Hippocampal formation (tissue), 2 donors: ENCODE data around the gene PPFIA4.
"Not testable (repeated sequence)": the region's sequence is repeated elsewhere in the genome, so short reads cannot be mapped to it uniquely, and the experiment has no call there.

Experiments used
- DNase-seq, 2 donors: peaks; one replicate each; lab custom pipeline; 2025; lab: John Stamatoyannopoulos, UW

The PPFIA4 gene

DNA sequence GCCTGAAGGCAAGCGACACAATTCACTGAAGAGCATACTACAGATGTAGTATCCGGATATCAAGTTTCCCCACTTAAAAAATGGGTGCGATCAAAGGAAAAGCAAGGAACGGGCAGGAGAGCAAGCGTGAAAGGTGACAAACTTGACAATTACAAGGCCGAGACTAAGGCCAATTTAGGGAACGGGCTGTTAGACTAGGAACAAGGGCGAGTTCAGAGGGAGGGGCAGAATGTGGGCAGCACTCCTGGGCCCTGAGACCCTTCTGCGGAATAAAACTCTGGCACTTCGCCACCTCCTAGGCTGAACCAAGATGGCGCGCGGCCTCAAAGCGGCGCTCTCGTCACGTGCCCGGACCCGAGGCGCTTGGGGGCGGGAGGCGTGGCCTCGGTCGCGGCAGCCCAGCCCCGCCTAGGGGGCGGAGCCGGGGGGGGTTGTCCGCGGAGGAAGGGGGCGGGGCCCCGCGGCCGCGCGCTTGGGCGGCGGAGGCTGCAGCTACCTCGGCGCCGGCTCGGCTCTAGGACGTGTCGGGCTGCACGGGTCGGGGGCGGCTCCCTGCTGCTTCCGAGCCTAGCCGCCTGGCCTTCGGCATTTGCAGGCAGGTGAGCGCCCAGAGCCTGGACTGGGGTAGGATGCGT, at the start of gene PPFIA4:
TSS of gene PPFIA4 (plus strand) at position 461 of the 635 bp plus-strand sequence. CDS start 12,518 bp downstream, outside the sequence.
- DNase-seq, result peak; percentile 58 to 71

DNA sequence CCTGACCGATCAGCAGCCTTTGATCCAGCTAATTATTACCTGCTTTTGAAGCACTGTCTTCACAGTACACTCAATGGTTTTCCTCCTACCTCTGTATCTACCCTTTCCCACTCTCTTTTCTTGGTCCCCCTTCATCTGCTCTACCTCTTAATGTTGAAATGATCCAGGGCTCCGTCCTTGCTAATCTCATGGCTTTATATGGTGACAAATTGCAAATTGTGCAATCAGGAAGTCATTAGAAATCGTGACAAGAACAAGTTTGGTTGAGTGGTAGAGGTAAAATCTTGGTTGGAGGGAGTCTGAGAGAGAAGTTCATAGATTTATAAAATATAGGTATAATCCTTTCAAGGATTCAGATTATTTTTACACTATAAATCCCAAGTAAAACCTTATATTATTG, 49.7 kb upstream of the PPFIA4 start:
- no peak for DNase-seq

DNA sequence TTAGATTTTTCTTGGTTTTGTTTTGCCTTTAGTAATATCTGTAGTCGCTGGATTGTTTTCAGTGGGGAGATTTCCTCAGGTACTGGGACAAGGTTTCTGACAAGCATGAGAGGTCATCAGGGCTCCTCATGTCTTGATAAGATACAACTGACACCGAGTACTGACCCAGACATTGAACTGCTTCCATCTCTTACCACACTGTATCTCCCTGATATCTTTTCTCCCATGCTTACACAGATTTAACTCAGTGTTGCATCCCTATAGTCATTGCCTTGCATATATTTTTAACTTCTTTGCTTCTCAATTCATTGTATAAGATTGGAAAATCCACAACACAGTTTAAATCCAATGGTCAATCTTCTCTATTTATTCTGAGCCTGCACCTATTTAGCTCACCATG, 46.8 kb upstream of the PPFIA4 start:
- no peak for DNase-seq

DNA sequence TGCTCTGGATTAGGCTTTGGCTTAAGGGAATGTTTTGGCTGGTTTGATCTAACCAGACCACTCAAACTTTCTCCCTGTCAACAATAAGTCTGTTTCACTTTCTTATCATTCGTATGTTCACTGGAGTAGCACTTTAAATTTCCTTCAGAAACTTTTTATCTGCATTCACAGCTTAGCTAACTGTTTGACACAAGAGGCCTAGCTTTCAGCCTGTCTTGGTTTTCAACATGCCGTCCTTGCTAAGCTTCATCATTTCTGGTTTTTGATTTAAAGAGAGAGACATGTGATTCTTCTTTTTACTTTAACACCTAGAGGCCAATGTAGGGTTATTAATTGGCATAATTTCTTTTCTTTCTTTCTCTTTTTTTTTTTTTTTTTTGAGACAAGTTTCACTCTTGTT, 44.4 kb upstream of the PPFIA4 start:
- DNase-seq, result no peak

DNA sequence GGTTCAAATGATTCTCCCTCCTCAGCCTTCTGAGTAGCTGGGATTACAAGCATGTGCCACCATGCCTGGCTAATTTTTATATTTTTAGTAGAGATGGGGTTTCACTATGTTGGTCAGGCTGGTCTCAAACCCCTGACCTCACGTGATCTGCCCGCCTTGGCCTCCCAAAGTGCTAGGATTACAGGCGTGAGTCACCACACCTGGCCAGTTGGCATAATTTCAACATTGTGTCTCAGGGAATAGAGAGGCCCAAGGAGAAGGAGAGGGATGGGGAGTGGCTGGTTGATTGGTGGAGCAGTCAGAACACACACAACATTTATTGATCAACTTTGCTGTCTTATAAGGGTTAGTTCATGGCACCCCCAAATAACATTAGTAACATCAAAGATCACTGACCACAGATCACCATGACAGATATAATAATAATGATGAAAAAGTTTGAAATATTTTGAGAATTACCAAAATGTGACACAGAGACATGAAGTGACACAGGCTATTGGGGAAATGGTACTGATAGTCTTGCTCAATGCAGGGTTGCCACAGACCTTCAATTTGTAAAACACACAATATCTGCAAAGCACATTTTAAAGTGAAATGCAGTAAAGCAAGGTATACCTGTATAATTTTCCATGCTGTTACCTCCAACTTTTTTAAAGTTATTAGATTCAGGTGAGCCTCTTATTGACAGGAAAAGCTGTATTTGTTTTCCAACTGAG, 43.4 kb upstream of the PPFIA4 start:
- DNase-seq, result no peak

DNA sequence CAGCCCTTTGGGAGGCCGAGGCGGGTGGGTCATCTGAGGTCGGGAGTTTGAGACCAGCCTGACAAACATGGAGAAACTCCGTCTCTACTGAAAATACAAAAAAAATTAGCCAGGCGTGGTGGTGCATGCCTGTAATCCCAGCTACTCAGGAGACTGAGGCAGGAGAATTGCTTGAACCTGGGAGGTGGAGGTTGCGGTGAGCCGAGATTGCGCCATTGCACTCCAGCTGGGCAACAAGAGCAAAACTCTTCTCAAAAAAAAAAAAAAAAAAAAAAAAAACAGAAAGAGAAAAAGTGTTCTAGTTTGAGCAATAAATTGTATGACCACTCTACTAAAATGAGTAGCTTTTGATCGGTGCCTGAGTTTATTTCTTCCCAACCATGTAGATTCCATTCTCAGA, 40.2 kb upstream of the PPFIA4 start:
- DNase-seq, result not testable (repeated sequence)

DNA sequence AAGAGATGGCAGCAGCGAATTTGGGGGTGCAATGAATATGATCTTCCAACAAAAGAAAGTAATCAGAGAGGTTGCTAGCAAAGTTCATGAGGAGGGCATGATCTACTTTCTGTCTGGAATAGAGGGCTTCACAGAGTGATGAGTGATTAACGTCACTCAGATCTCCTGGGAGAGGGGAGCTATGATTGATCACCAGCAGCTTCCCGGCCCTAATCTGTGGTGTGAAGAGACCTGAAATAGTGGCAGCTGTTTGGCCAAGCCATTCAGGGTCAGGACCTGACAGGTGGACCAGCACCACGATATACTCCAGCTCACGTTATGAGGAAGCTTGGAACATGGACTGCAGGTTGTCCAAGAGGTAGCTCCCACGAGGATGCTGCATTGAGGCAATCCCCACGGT, 39.0 kb upstream of the PPFIA4 start:
- no peak for DNase-seq

DNA sequence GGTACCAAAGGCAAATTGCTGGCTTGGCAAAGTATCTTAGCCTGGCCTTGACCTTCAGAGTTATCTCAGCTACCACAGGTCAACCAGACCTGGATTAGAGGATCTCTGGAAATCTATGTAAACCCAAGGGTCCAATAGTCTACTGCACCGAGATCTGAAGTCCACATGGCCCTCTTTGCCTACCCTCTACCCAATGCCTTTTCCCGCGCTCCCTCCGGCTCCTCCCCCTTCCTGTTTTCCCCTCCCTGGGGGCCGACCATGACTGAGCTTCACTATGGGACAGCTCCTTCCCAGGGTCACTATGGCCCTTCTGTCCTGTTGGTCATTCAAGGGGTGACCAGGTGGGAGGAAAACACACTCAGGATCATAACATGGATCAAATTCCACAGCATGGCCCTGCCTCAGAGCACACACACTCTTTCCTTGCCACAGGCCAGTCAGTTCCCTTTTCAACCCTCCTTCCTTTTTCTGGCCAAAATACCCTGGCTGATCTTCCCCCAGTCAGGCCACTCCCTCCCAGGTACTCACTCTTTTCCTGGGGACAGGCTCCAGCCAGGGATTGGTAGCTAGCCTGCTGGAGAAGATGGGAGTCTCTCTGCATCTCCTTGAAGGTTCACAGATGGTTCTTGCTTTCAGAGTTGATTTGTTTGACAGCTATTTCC, 38.2 kb upstream of the PPFIA4 start:
- no peak for DNase-seq

DNA sequence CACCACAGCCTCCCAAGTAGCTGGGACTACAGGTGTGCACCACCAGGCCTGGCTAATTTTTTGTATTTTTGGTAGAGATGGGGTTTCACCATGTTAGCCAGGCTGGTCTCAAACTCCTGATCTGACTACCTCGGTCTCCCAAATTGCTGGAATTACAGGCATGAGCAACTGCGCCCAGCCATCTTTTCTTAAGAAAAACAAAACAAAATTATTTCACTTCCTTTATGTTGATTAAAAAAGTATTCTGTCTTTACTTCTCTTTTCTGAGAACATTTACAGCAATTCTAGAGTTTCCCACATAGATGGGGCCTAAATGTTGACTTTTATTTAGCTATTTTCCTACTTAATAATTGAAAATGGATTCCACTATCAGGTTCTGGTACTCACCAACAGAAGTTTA, 36.4 kb upstream of the PPFIA4 start:
- no peak for DNase-seq

DNA sequence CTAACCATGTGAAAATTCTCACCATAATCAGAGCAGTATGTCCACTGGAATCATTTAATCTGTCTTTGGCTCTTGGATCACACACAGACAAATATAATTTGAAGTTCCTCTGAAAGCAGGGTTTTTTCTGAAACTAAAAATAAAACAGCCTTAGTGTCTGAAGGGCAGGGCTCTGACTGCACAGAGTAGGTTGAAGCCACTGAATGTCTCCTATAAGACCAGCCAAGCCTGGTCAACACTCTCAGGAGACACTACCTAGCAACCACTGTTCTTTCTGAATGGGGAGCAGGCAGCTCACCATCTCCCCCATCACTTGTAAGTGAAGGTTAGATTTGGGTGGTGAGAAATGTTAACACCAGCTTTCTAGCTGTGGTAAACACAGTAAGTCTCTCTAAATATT, 35.2 kb upstream of the PPFIA4 start:
- DNase-seq, result no peak

DNA sequence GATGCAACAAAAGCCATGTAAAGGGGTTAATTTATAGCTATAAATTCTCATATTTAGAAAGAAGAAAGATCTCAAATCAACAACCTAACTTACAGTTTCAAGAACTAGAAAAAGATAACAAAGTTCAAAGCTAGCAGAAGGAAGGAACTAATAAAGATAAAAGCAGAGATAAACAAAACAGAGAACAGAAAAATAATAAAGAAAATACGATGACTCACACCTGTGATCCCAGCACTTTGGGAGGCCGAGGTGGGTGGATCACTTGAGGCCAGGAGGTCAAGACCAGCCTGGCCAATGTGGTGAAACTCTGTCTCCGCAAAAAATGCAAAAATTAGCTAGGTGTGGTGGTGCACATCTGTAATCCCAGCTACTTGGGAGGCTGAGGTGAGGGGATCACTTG, 31.5 kb upstream of the PPFIA4 start:
- DNase-seq, result no peak

DNA sequence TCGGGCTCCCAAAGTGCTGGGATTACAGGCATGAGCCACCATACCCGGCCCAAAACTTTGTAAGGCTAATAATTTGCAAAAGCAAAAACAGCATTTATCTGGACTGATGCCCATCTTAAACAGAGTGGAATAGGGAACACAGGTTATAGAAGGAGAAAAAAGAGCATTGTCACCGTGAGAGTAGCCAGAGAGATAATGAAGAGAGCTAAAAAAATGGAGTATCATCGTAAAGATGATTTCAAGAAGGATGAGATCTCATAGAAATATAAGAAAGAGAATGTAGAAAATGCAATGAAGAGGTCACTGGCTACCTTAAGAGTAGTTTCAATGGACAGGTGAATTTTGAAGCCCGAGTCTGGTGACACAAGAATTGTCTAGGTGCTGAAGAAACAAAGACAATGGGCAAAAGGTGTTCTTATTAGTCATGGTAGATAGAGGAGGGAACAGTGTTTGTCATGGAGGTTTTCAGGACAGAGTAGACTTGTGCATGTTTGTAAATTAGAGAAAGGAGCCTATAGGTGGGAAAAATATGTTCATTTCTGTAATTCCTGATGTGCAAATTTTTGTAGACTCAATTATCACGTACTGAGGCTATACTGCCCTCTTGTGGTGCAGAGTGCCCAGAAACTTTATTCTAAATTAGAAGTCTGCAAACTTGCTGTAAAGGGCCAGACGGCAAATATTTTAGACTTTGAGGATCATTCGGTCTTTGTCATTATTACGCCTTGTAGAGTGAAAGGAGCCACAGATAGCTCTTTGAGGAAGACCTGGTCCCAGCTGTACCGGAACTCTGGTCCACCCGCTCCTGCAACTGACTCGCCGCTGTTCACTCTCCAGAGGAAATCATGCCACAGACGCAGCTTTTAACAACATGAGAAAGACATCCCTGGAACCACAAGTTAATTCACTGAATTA, 27.2 kb upstream of the PPFIA4 start:
- peak in 1 of 2 donors; percentile 50 for DNase-seq

DNA sequence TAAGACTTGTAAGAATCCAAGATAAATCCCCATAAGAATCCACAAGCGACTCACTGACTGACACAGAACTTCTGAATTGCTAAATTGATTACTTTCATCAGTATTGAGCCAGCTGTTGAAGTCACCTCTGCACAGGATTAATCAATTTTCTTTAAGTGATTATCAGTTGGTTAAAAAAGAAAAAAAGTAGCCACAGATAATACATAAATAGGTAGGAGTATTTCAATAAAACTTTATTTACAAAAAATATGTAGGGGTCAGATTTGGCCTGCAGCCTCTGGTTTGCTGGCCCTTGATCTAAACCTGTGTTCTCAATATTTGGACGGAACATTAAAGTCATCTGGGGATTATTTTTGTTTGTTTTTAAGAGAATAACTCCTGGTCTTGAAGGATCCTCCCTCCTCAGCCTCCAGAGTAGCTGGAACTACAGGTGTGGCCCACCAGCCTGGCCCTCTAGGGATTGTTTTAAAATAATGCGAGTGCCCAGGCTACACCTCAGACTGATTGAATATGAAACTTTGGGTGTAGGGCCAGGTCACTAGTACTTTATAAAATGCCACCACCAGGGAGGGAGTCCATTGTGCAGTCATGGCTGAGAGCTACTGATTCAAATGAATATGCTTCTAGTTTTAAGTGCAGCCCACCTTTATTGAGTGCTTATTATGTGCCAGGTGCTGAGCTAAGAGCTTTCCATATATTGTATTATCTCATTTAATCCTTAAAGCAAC, 25.9 kb upstream of the PPFIA4 start:
- DNase-seq, result no peak

DNA sequence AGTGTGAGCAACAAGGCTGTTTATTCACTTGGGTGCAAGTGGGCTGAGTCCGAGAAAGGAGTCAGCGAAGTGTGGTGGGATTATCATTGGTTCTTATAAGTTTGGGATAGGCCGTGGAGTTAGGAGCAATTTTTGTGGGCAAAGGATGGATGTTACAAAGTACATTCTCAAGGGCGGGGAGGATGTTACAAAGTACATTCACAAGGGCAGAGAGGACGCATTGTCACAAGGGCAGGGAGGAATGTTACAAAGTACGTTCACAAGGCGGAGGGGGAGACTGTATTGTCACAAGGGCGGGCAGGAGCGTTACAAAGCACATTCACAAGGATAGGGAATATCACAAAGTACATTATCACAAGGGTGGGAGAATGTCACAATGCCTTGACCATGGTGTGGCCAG, 24.3 kb upstream of the PPFIA4 start:
- no peak for DNase-seq

DNA sequence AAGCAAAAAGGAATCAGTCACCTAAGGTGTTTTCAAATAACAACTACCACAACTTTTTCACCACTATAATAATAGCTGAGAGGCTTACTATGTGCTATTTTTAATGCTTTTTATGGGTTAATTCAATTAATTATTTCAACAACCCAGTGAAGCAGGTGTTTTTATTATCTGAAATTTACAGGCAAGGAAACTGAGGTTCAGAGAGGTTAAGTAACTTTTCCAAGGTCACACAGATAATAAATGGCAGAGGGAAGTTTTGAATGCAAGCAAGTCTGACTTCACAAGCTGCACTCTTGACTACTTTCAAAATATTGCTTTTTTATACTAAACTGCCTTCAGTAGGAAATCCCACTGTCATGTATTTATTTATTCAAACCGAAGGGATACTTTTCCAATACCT, 23.3 kb upstream of the PPFIA4 start:
- no peak for DNase-seq

DNA sequence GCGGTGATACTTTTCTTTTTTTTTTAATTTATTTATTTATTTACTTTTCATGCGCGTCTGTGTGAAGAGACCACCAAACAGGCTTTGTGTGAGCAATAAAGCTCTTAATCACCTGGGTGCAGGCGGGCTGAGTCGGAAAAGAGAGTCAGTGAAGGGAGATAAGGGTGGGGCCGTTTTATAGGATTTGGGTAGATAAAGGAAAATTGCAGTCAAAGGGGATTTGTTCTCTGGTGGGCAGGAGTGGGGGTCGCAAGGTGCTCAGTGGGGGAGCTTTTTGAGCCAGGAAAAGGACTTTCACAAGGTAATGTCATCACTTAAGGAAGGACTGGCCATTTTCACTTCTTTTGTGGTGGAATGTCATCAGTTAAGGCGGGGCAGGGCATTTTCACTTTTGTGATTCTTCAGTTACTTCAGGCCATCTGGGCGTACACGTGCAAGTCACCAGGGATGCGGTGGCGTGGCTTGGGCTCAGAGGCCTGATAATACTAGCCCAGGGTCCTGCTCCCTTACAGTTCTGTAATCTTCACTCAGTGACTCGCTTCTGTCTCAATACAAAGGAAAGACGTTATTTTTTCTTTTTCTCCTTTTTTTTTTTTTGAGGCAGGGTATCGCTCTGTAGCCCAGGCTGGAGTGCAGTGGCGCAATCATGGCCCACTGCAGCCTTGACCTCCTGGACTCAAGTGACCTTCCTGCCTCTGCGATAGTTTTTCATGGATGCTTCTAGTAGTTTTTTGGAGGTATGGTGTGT, 20.7 kb upstream of the PPFIA4 start:
- not testable (repeated sequence) for DNase-seq

DNA sequence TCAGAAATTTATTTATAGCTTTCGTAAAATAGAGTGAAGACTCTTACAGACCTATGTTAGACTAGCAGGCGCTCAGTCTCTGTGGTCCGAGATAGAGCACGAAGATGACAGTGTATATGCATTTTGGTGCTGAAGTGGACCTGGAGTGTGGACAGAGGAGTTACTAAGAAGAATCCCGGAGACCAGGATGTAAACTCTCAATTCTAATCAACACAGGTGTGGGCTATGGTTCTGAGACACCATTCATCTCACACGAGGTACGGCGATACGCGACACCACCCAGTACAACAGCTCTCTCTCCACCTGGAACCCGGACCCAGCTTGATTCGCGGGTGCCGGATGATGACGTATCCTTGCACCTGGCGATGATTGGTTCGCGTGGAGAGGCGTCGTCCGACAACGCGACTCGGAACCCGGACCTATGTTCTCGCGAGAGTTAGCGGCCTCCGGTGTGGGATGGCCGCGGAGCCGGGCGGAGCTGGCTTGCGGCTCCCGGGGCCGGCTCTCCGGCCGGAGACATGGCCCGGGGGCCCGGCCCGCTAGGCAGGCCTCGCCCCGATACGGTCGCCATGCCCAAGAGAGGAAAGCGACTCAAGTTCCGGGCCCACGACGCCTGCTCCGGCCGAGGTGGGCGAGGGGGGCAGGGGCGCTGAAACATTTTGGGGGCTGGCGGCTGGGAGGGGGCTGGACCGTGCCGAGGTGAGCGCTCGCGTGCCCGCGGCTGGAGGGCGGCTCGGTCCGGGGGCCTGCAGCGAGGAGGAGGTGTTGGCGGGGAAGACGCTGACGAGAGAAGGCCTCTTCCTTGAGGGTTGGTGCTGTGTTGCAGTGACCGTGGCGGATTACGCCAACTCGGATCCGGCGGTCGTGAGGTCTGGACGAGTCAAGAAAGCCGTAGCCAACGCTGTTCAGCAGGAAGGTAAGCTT, 19.1 kb upstream of the PPFIA4 start, which contains the start of gene TMEM183A:
TSS of gene TMEM183A (plus strand) at position 427 of the 924 bp plus-strand sequence. CDS start at position 519, 92 bp downstream.
- DNase-seq, result peak; percentile 85 to 93

DNA sequence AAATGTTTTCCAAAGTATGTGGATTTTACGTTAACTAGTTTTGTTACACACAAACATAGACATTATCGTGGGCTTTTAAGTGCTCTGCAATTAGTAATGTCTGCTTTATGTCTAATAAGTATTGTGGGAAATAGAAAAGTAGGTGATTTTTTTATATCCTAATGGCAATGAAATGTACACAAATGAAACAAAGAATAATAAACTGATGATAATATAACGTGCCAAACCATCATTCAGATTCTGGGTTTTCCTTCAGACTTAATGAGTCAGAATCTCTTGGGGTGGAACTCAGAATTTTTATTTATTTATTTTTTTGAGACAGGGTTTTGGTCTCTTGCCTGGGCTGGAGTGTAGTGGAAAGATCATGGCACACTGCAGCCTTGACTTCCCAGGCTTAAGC, 17.1 kb upstream of the PPFIA4 start:
- DNase-seq, result no peak

DNA sequence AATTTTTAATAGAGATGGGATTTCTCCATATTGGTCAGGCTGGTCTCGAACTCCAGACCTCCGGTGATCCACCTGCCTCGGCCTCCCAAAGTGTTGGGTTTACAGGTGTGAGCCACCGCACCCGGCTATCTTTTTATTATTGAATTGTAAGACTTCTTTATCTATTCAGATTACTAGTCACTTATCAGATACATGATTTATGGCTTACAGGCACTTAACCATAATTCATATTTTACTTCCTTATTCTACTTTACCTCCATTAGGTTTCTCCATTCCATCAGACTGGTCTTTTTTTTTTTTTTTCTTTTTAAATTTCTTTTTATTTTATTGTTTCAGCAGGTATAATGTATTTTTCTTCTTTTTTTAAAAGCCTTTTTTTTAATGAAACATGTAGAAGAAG, 14.7 kb upstream of the PPFIA4 start:
- no peak for DNase-seq
